HepG2 (cell line): ENCODE data around the gene VPS18. TPM values are rescaled to one million over a fixed set of nuclear protein-coding genes. Genes with fewer than 3 reads are reported as not detected.

Experiments
- AKAP8 ChIP-seq: sonication (generic); formaldehyde crosslinking; IDR thresholded peaks from 2 replicates; pipeline ENCODE4 v1.5.1; 2020; ENCODE audit warnings: mild to moderate bottlenecking, missing genetic modification reagents
- KLF16 ChIP-seq, 2 experiments: sonication (generic) in 1 of 2; formaldehyde crosslinking in 1 of 2; IDR thresholded peaks; 2 replicates each; pipeline versions ENCODE4 v1.6.1 to v1.8.0; 2016 to 2023; ENCODE audit warnings: missing genetic modification reagents in 2 of 2, missing compliant biosample characterization in 1 of 2
- RFXANK ChIP-seq: IDR thresholded peaks from 2 replicates; pipeline ENCODE4 v1.6.1; 2016
- SAP130 ChIP-seq: IDR thresholded peaks from 2 replicates; pipeline ENCODE4 v1.6.1; 2016; ENCODE audit warnings: low read depth
- SATB2 ChIP-seq: sonication (generic); formaldehyde crosslinking; IDR thresholded peaks from 2 replicates; pipeline ENCODE4 v1.5.0; 2020; ENCODE audit warnings: missing genetic modification reagents
- ZKSCAN5 ChIP-seq: sonication (generic); formaldehyde crosslinking; IDR thresholded peaks from 2 replicates; pipeline ENCODE4 v1.5.1; 2020; ENCODE audit warnings: mild to moderate bottlenecking, missing genetic modification reagents
- ZNF205 ChIP-seq: IDR thresholded peaks from 2 replicates; pipeline ENCODE4 v1.6.1; 2018; ENCODE audit warnings: missing biosample characterization, missing genetic modification reagents
- ZNF431 ChIP-seq: sonication (generic); formaldehyde crosslinking; IDR thresholded peaks from 2 replicates; pipeline ENCODE4 v1.9.0; 2022; ENCODE audit warnings: missing genetic modification reagents, low read depth, mild to moderate bottlenecking, borderline replicate concordance
- ZNF607 ChIP-seq: sonication (generic); formaldehyde crosslinking; IDR thresholded peaks from 2 replicates; pipeline ENCODE4 v1.5.1; 2020; ENCODE audit warnings: missing genetic modification reagents, mild to moderate bottlenecking, borderline replicate concordance
- polyA plus RNA-seq, 8 experiments: library from polyadenylated mRNA; depleted of rRNA in 3 of 8; stranded (reverse) in 7 of 8; unstranded in 1 of 8; fragments of >200 nt; fragmentation: Illumina TruSeq in 4 of 8; extraction: Trizol in 4 of 8; gene quantifications; 2 replicates each; pipeline versions ENCODE4 v1.2.1 to v1.2.3, GENCODE V29; 2011 to 2016; ENCODE audit warnings: low read depth in 4 of 8, missing spikeins in 1 of 8, mixed read lengths in 1 of 8; ENCODE audit not compliant: insufficient read depth in 1 of 8
- total RNA-seq, 5 experiments: library from RNA; depleted of rRNA; stranded (reverse); fragments of >200 nt; fragmentation: Illumina TruSeq; extraction: Trizol; gene quantifications; 2 replicates each; pipeline ENCODE4 v1.2.3, GENCODE V29; 2016; ENCODE audit warnings: low read depth in 1 of 5
- TF ChIP-seq, protein P1 (sequence below): sonication (generic); formaldehyde crosslinking; IDR thresholded peaks from 2 replicates; pipeline ENCODE4 v1.8.1; 2022; ENCODE audit warnings: mild to moderate bottlenecking, missing genetic modification reagents
- TF ChIP-seq, protein P2 (sequence below): sonication (generic); formaldehyde crosslinking; IDR thresholded peaks from 2 replicates; pipeline ENCODE4 v1.8.1; 2022; ENCODE audit warnings: low read depth, mild to moderate bottlenecking, missing genetic modification reagents
- TF ChIP-seq, protein P3 (sequence below): sonication (generic); formaldehyde crosslinking; IDR thresholded peaks from 2 replicates; pipeline ENCODE4 v1.9.0; 2022; ENCODE audit warnings: missing genetic modification reagents, mild to moderate bottlenecking, borderline replicate concordance
- TF ChIP-seq, protein P4 (sequence below): sonication (generic); formaldehyde crosslinking; IDR thresholded peaks from 2 replicates; pipeline ENCODE4 v1.4.0; 2020; ENCODE audit warnings: missing genetic modification reagents, mild to moderate bottlenecking, borderline replicate concordance
- TF ChIP-seq, protein P5 (sequence below): sonication (generic); formaldehyde crosslinking; IDR thresholded peaks from 2 replicates; pipeline ENCODE4 v1.5.0; 2020; ENCODE audit warnings: missing genetic modification reagents
- TF ChIP-seq, protein P6 (sequence below): sonication (generic); formaldehyde crosslinking; IDR thresholded peaks from 2 replicates; pipeline ENCODE4 v1.8.0; 2022; ENCODE audit warnings: missing genetic modification reagents, mild to moderate bottlenecking, moderate library complexity, borderline replicate concordance

VPS18 gene
- total and polyA plus RNA-seq, 2 of the 13 experiments (the other 11 are each of a cell fraction or from before 2014, with no cell fraction given), result 5.8 to 17.0 TPM

DNA sequence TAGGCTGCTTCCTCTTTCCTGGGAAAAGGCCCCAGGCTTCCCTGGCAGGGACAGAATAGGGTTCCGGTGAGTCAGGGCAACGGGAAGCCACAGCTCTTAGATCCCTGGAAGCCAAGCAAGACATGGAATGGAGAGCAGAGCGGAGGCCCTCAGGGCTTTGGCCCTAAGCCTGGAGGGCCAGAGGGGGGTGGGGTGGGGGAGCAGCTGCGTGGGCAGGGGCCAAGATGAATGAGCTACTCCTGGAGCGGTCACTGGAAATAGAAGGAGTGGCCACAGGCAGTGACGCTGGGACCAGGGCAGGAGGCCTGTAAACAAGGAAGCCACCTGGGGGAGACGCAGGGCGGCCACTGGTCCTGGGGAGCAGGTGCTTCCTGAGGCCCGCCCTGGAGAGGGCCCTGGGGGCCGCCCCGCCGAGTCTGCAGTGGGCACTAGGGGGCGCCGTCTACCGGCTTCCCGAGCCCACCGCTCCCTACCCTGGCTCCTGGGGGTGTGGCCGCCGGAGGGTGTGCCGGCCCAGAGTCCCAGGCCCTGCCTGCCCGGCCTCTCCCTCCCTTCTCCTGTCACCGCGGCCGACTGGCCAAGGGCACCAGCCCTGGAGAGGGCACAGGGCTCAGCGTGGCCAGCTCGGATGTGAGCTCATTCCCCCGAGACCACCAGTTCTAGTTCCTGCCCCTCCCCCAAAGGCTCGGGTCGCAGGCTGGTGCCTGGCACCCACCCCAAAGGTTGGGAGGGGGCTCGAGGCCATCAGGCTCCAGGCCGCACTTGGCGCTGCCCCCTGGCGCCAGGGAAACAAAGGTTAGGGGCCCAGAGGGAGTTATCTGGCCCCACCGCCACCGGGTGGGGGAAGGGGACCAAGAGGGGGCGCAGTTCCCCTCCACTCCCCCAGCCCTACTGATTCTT, 12.1 kb downstream of the VPS18 start (continued):
- TF ChIP-seq, protein P1, sequence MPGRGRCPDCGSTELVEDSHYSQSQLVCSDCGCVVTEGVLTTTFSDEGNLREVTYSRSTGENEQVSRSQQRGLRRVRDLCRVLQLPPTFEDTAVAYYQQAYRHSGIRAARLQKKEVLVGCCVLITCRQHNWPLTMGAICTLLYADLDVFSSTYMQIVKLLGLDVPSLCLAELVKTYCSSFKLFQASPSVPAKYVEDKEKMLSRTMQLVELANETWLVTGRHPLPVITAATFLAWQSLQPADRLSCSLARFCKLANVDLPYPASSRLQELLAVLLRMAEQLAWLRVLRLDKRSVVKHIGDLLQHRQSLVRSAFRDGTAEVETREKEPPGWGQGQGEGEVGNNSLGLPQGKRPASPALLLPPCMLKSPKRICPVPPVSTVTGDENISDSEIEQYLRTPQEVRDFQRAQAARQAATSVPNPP, result no peak
- TF ChIP-seq, protein P2, sequence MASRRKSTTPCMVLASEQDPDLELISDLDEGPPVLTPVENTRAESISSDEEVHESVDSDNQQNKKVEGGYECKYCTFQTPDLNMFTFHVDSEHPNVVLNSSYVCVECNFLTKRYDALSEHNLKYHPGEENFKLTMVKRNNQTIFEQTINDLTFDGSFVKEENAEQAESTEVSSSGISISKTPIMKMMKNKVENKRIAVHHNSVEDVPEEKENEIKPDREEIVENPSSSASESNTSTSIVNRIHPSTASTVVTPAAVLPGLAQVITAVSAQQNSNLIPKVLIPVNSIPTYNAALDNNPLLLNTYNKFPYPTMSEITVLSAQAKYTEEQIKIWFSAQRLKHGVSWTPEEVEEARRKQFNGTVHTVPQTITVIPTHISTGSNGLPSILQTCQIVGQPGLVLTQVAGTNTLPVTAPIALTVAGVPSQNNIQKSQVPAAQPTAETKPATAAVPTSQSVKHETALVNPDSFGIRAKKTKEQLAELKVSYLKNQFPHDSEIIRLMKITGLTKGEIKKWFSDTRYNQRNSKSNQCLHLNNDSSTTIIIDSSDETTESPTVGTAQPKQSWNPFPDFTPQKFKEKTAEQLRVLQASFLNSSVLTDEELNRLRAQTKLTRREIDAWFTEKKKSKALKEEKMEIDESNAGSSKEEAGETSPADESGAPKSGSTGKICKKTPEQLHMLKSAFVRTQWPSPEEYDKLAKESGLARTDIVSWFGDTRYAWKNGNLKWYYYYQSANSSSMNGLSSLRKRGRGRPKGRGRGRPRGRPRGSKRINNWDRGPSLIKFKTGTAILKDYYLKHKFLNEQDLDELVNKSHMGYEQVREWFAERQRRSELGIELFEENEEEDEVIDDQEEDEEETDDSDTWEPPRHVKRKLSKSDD (CRISPR knock-in tag), result no peak
- TF ChIP-seq ZNF607 (CRISPR knock-in tag) (no peak; the same call in 1 of the 2 replicates), ZKSCAN5 (CRISPR knock-in tag) (no peak), ZNF205 (CRISPR knock-in tag) (no peak), RFXANK (CRISPR knock-in tag) (no peak), SATB2 (no peak), ZNF431 (CRISPR knock-in tag) (no peak), KLF16 (CRISPR knock-in tag; IDR thresholded peaks at IDR 0.05) (peak in 1 of 2 experiments; percentile 76; a peak in 2 of 4 replicates), AKAP8 (peak; percentile 64; the same call in 1 of the 2 replicates), SAP130 (CRISPR knock-in tag) (peak; percentile 85)
- TF ChIP-seq, protein P3, sequence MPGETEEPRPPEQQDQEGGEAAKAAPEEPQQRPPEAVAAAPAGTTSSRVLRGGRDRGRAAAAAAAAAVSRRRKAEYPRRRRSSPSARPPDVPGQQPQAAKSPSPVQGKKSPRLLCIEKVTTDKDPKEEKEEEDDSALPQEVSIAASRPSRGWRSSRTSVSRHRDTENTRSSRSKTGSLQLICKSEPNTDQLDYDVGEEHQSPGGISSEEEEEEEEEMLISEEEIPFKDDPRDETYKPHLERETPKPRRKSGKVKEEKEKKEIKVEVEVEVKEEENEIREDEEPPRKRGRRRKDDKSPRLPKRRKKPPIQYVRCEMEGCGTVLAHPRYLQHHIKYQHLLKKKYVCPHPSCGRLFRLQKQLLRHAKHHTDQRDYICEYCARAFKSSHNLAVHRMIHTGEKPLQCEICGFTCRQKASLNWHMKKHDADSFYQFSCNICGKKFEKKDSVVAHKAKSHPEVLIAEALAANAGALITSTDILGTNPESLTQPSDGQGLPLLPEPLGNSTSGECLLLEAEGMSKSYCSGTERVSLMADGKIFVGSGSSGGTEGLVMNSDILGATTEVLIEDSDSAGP (CRISPR knock-in tag), result peak; percentile 73; the same call in 1 of the 2 replicates
- TF ChIP-seq, protein P4, sequence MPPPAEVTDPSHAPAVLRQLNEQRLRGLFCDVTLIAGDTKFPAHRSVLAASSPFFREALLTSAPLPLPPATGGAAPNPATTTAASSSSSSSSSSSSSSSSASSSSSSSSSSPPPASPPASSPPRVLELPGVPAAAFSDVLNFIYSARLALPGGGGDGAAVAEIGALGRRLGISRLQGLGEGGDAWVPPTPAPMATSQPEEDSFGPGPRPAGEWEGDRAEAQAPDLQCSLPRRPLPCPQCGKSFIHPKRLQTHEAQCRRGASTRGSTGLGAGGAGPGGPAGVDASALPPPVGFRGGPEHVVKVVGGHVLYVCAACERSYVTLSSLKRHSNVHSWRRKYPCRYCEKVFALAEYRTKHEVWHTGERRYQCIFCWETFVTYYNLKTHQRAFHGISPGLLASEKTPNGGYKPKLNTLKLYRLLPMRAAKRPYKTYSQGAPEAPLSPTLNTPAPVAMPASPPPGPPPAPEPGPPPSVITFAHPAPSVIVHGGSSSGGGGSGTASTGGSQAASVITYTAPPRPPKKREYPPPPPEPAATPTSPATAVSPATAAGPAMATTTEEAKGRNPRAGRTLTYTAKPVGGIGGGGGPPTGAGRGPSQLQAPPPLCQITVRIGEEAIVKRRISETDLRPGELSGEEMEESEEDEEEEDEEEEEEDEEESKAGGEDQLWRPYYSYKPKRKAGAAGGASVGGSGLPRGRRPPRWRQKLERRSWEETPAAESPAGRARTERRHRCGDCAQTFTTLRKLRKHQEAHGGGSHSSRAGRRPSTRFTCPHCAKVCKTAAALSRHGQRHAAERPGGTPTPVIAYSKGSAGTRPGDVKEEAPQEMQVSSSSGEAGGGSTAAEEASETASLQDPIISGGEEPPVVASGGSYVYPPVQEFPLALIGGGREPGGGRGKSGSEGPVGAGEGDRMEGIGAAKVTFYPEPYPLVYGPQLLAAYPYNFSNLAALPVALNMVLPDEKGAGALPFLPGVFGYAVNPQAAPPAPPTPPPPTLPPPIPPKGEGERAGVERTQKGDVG (CRISPR knock-in tag), result no peak
- TF ChIP-seq, protein P5, sequence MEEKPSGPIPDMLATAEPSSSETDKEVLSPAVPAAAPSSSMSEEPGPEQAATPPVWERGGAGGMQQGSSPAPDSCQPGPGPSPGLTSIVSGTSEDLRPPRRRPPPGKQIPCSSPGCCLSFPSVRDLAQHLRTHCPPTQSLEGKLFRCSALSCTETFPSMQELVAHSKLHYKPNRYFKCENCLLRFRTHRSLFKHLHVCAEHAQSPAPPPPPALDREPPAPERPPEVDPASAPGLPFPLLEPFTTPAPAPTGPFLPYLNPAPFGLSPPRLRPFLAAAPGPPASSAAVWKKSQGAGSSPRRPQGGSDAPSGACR, result 0 out of 2 replicates have a peak, but pooled peaks have one; percentile 45
- TF ChIP-seq, protein P6, sequence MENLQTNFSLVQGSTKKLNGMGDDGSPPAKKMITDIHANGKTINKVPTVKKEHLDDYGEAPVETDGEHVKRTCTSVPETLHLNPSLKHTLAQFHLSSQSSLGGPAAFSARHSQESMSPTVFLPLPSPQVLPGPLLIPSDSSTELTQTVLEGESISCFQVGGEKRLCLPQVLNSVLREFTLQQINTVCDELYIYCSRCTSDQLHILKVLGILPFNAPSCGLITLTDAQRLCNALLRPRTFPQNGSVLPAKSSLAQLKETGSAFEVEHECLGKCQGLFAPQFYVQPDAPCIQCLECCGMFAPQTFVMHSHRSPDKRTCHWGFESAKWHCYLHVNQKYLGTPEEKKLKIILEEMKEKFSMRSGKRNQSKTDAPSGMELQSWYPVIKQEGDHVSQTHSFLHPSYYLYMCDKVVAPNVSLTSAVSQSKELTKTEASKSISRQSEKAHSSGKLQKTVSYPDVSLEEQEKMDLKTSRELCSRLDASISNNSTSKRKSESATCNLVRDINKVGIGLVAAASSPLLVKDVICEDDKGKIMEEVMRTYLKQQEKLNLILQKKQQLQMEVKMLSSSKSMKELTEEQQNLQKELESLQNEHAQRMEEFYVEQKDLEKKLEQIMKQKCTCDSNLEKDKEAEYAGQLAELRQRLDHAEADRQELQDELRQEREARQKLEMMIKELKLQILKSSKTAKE, result no peak
